ENCODE results near the gene SDC4. TPM values are rescaled to one million over a fixed set of nuclear protein-coding genes. Genes with fewer than 3 reads are reported as not detected.

The SDC4 gene
- total and polyA plus RNA-seq, 2 experiments from 2014 or later = 410 to 454 TPM

- Histone ChIP-seq H4K20me1 (ENCODE audit: insufficient read depth) (no peaks in the 10 kb centered on the region), H3K27me3 (replicated peaks; ENCODE audit: insufficient read depth) (no peaks in the 10 kb centered on the region), H3K9ac (no peak overlapping the region), H3K4me1 (ENCODE audit: insufficient read depth) (no peaks in the 10 kb centered on the region), H3K4me2 (ENCODE audit: unreplicated experiment) (no peak overlapping the region), H3K27ac (no peak overlapping the region), H3K36me3 (ENCODE audit: low read depth) (no peaks in the 10 kb centered on the region), H3K79me2 (ENCODE audit: insufficient read depth) (no peaks in the 10 kb centered on the region), H3K9me3 (ENCODE audit: low read depth) (no peaks in the 10 kb centered on the region), H3K4me3 (no peak overlapping the region), H3K9me2 (ENCODE audit: insufficient read depth) (no peaks in the 10 kb centered on the region), H2AFZ (no peak overlapping the region), H3F3A (ENCODE audit: insufficient read depth) (no peaks in the 10 kb centered on the region)
- DNase-seq = no peak
- TF ChIP-seq EZH2phosphoT487 (IDR thresholded peaks at IDR 0.05; ENCODE audit: insufficient read depth, low read depth) (no peak), EZH2 (IDR thresholded peaks at IDR 0.05; ENCODE audit: insufficient read depth, poor library complexity, severe bottlenecking) (no peak)
- 46 to 53% methylated on average over 2 of the region's 2 CpGs for WGBS, 2 experiments (ENCODE audit: low coverage in 1 of 2, low lambda C conversion rate in 2 of 2, missing lambda C conversion rate in 2 of 2)
- in situ Hi-C loops (cut with MboI) = no loop called here
Measured at GRCh38 chr20:45391559-45391958, 43.3 kb upstream of the SDC4 start.

- in situ Hi-C loops (cut with MboI) = no loop called here
- Histone ChIP-seq H2AFZ (no peak overlapping the region), H3K36me3 (ENCODE audit: low read depth) (no peaks in the 10 kb centered on the region), H3K9me2 (ENCODE audit: insufficient read depth) (no peaks in the 10 kb centered on the region), H3K9ac (no peak overlapping the region), H3K27me3 (replicated peaks; ENCODE audit: insufficient read depth) (no peaks in the 10 kb centered on the region), H4K20me1 (ENCODE audit: insufficient read depth) (no peaks in the 10 kb centered on the region), H3K79me2 (ENCODE audit: insufficient read depth) (no peaks in the 10 kb centered on the region), H3K4me3 (no peak overlapping the region), H3K9me3 (ENCODE audit: low read depth) (no peaks in the 10 kb centered on the region), H3F3A (ENCODE audit: insufficient read depth) (no peaks in the 10 kb centered on the region), H3K27ac (no peak overlapping the region), H3K4me2 (ENCODE audit: unreplicated experiment) (no peak overlapping the region), H3K4me1 (ENCODE audit: insufficient read depth) (no peaks in the 10 kb centered on the region)
- TF ChIP-seq EZH2phosphoT487 (IDR thresholded peaks at IDR 0.05; ENCODE audit: insufficient read depth, low read depth) = no peak
- no peak for TF ChIP-seq EZH2 (IDR thresholded peaks at IDR 0.05; ENCODE audit: insufficient read depth, poor library complexity, severe bottlenecking)
- no peak for DNase-seq
- 93 to 98% methylated on average over 2 of the region's 2 CpGs for WGBS, 2 experiments (ENCODE audit: low coverage in 1 of 2, low lambda C conversion rate in 2 of 2, missing lambda C conversion rate in 2 of 2)
Measured at GRCh38 chr20:45390931-45391330, 42.7 kb upstream of the SDC4 start.

GRCh38 chr20:45387274-45387673 lies 39.0 kb upstream of the SDC4 start:
- Histone ChIP-seq H3K4me1 (ENCODE audit: insufficient read depth) (no peaks in the 10 kb centered on the region), H3K27ac (no peak overlapping the region), H3K4me2 (ENCODE audit: unreplicated experiment) (no peak overlapping the region), H3F3A (ENCODE audit: insufficient read depth) (no peaks in the 10 kb centered on the region; the same call in 1 of the 2 replicates), H3K27me3 (replicated peaks; ENCODE audit: insufficient read depth) (no peaks in the 10 kb centered on the region), H3K79me2 (ENCODE audit: insufficient read depth) (no peaks in the 10 kb centered on the region), H3K36me3 (ENCODE audit: low read depth) (no peaks in the 10 kb centered on the region), H3K4me3 (no peak overlapping the region), H2AFZ (no peak overlapping the region), H3K9me3 (ENCODE audit: low read depth) (no peaks in the 10 kb centered on the region), H3K9me2 (ENCODE audit: insufficient read depth) (no peaks in the 10 kb centered on the region), H3K9ac (no peak overlapping the region), H4K20me1 (ENCODE audit: insufficient read depth) (no peaks in the 10 kb centered on the region)
- in situ Hi-C loops (cut with MboI) = no loop called here
- WGBS, 2 experiments (ENCODE audit: low coverage in 1 of 2, low lambda C conversion rate in 2 of 2, missing lambda C conversion rate in 2 of 2) = 85 to 96% methylated on average over 1 of the region's 1 CpG
- no peak for TF ChIP-seq EZH2phosphoT487 (IDR thresholded peaks at IDR 0.05; ENCODE audit: insufficient read depth, low read depth)
- TF ChIP-seq EZH2 (IDR thresholded peaks at IDR 0.05; ENCODE audit: insufficient read depth, poor library complexity, severe bottlenecking) = no peak
- DNase-seq = no peak

- H3K4me2 ChIP-seq (ENCODE audit: unreplicated experiment) = no peak within 1 kb of the TSS
Measured at GRCh38 chr20:45378191-45378590, 30.0 kb upstream of the SDC4 start, which contains the start of gene TP53TG5. Gene TP53TG5 (minus strand): TSS chr20:45378325. CDS start chr20:45378236, 89 bp downstream.

More at GRCh38 chr20:45378191-45378590, 30.0 kb upstream of the SDC4 start, which contains the start of gene TP53TG5:
- Histone ChIP-seq H3K4me3 (no peak within 1 kb of the TSS), H3K9ac (no peak within 1 kb of the TSS), H3K9me2 (ENCODE audit: insufficient read depth) (no peaks in the 10 kb centered on the region), H3K27ac (no peak within 1 kb of the TSS), H2AFZ (no peak within 1 kb of the TSS), H3K9me3 (ENCODE audit: low read depth) (no peaks in the 10 kb centered on the region), H3K4me1 (ENCODE audit: insufficient read depth) (no peaks in the 10 kb centered on the region; the same call in 1 of the 2 replicates), H3K27me3 (replicated peaks; ENCODE audit: insufficient read depth) (no peaks in the 10 kb centered on the region), H3K36me3 (ENCODE audit: low read depth) (no peaks in the 10 kb centered on the region), H4K20me1 (ENCODE audit: insufficient read depth) (no peaks in the 10 kb centered on the region), H3K79me2 (ENCODE audit: insufficient read depth) (no peaks in the 10 kb centered on the region), H3F3A (ENCODE audit: insufficient read depth) (no peaks in the 10 kb centered on the region; the same call in 1 of the 2 replicates)
- WGBS, 2 experiments (ENCODE audit: low coverage in 1 of 2, low lambda C conversion rate in 2 of 2, missing lambda C conversion rate in 2 of 2) = 88 to 100% methylated on average over 1 of the region's 1 CpG
- no peak for TF ChIP-seq EZH2phosphoT487 (IDR thresholded peaks at IDR 0.05; ENCODE audit: insufficient read depth, low read depth)
- TF ChIP-seq EZH2 (IDR thresholded peaks at IDR 0.05; ENCODE audit: insufficient read depth, poor library complexity, severe bottlenecking) = no peak
- DNase-seq = no peak
- in situ Hi-C loops (cut with MboI) = no loop called here
